Thoracic aorta (tissue), 2 donors: ENCODE results near the gene AHDC1. TPM values are rescaled to one million over a fixed set of nuclear protein-coding genes. Genes with fewer than 3 reads are reported as not detected.

ENCODE experiments used
- ATAC-seq: fragments of 150-250 bp; one replicate; pipeline ENCODE4 v1.8.0; 2017; ENCODE audit warnings: low read depth; ENCODE audit not compliant: insufficient number of reproducible peaks, low FRiP score
- DNase-seq: peaks from one replicate; pipeline ENCODE4 v3.0.0-alpha.2; 2020; ENCODE audit warnings: low spot score
- H3K27ac ChIP-seq, 2 donors: fragments of 200-600 bp; sonication (generic); 1 replicate in 1 of 2; 2 replicates in 1 of 2; pipeline ENCODE4 v1.5.1; 2016; ENCODE audit warnings: mild to moderate bottlenecking in 2 of 2, moderate library complexity in 2 of 2
- H3K27me3 ChIP-seq: fragments of 200-600 bp; sonication (generic); replicated peaks from 2 replicates; pipeline ENCODE4 v1.6.0; 2016; ENCODE audit warnings: mild to moderate bottlenecking; ENCODE audit not compliant: insufficient read depth
- H3K36me3 ChIP-seq: fragments of 200-600 bp; sonication (generic); one replicate; pipeline ENCODE4 v1.5.1; 2016
- H3K4me1 ChIP-seq, 2 donors: fragments of 200-600 bp; sonication (generic); 1 replicate in 1 of 2; 2 replicates in 1 of 2; pipeline versions ENCODE4 v1.5.1 to v1.6.0; 2016; ENCODE audit warnings: low read depth in 2 of 2, mild to moderate bottlenecking in 1 of 2; ENCODE audit not compliant: control insufficient read depth in 1 of 2
- H3K4me3 ChIP-seq: fragments of 200-600 bp; sonication (generic); 2 replicates; pipeline ENCODE4 v1.5.1; 2016; ENCODE audit warnings: mild to moderate bottlenecking
- H3K9me3 ChIP-seq: fragments of 200-600 bp; sonication (generic); 2 replicates; pipeline ENCODE4 v1.5.1; 2016
- total RNA-seq, 2 donors: library from RNA; depleted of rRNA; stranded (reverse); fragments of >200 nt; gene quantifications; one replicate each; pipeline versions ENCODE4 v1.1.0 to v1.2.3, GENCODE V29; 2016
- TF ChIP-seq, protein P1 (sequence below): fragments of 200-600 bp; sonication (generic); IDR thresholded peaks from one replicate; pipeline ENCODE4 v1.5.1; 2019; ENCODE audit warnings: antibody characterized with exemption

The AHDC1 gene
- total RNA-seq, 2 donors from 2014 or later, result 38.3 to 55.4 TPM

- ATAC-seq (no peak), DNase-seq (no peak)
- H3K27ac ChIP-seq, result peak overlapping the region; percentile 67 to 73
- no peaks in the 10 kb centered on the region for H3K36me3 ChIP-seq
- H3K9me3 ChIP-seq, result no peaks in the 10 kb centered on the region
- H3K4me3 ChIP-seq, result peak overlapping the region; percentile 30
- H3K27me3 ChIP-seq, result no peaks in the 10 kb centered on the region
- TF ChIP-seq, protein P1, sequence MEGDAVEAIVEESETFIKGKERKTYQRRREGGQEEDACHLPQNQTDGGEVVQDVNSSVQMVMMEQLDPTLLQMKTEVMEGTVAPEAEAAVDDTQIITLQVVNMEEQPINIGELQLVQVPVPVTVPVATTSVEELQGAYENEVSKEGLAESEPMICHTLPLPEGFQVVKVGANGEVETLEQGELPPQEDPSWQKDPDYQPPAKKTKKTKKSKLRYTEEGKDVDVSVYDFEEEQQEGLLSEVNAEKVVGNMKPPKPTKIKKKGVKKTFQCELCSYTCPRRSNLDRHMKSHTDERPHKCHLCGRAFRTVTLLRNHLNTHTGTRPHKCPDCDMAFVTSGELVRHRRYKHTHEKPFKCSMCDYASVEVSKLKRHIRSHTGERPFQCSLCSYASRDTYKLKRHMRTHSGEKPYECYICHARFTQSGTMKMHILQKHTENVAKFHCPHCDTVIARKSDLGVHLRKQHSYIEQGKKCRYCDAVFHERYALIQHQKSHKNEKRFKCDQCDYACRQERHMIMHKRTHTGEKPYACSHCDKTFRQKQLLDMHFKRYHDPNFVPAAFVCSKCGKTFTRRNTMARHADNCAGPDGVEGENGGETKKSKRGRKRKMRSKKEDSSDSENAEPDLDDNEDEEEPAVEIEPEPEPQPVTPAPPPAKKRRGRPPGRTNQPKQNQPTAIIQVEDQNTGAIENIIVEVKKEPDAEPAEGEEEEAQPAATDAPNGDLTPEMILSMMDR, result no peak
- H3K4me1 ChIP-seq, result peaks cover 57 to 93% of the 10 kb centered on the region in 2 donors
Measured at GRCh38 chr1:27525296-27526272, 78.4 kb downstream of the AHDC1 start.

GRCh38 chr1:27523337-27524020 is 80.5 kb downstream of the AHDC1 start:
- Histone ChIP-seq H3K4me1 (peaks cover 53 to 91% of the 10 kb centered on the region in 2 donors), H3K9me3 (no peaks in the 10 kb centered on the region), H3K27me3 (no peaks in the 10 kb centered on the region), H3K36me3 (no peaks in the 10 kb centered on the region), H3K27ac (peak overlapping the region; percentile 49 to 62), H3K4me3 (peak overlapping the region; percentile 59)
- DNase-seq (no peak), ATAC-seq (no peak)
- TF ChIP-seq, protein P1, result no peak

GRCh38 chr1:27522432-27523336 is 81.3 kb downstream of the AHDC1 start:
- TF ChIP-seq, protein P1, result peak; percentile 15
- Histone ChIP-seq H3K27ac (peak overlapping the region; percentile 49 to 62), H3K4me3 (peak overlapping the region; percentile 59), H3K27me3 (no peaks in the 10 kb centered on the region), H3K36me3 (no peaks in the 10 kb centered on the region), H3K9me3 (no peaks in the 10 kb centered on the region), H3K4me1 (peaks cover 45 to 83% of the 10 kb centered on the region in 2 donors)
- no peak for DNase-seq
- no peak for ATAC-seq

- Histone ChIP-seq H3K36me3 (no peaks in the 10 kb centered on the region), H3K4me3 (peak overlapping the region; percentile 59), H3K27me3 (no peaks in the 10 kb centered on the region), H3K27ac (peak overlapping the region; percentile 49 to 62), H3K4me1 (peaks cover 41 to 76% of the 10 kb centered on the region in 2 donors), H3K9me3 (no peaks in the 10 kb centered on the region)
- DNase-seq, result no peak
- ATAC-seq, result no peak
- TF ChIP-seq, protein P1, result no peak
Measured at GRCh38 chr1:27521861-27522431, 82.0 kb downstream of the AHDC1 start.
